ENCODE results near the gene FANCM. TPM values are rescaled to one million over a fixed set of nuclear protein-coding genes. Genes with fewer than 3 reads are reported as not detected.

The FANCM gene
- total RNA-seq, 3 donors from 2014 or later: 8.2 to 17.4 (median 8.5) TPM

- H3K4me1 ChIP-seq: no peaks in the 10 kb centered on the region
- DNase-seq (ENCODE audit: low spot score in 2 of 2): no peak
- H3K4me3 ChIP-seq: no peak overlapping the region
- H3K27me3 ChIP-seq: no peaks in the 10 kb centered on the region
- H3K27ac ChIP-seq: no peak overlapping the region
- TF ChIP-seq CTCF (IDR thresholded peaks at IDR 0.05): no peak
- TF ChIP-seq POLR2A (IDR thresholded peaks at IDR 0.05): no peak
- no peak for TF ChIP-seq POLR2AphosphoS5 (IDR thresholded peaks at IDR 0.05)
- no peaks in the 10 kb centered on the region for H3K9me3 ChIP-seq
- H3K36me3 ChIP-seq: peaks cover 5% of the 10 kb centered on the region
- intact Hi-C loops (cut with DNase I; ENCODE audit: low total_unique reads): no loop called here
These were observed 40.6 kb upstream of the FANCM start for GRCh38 chr14:45095143-45095542.

GRCh38 chr14:45096218-45096617 lies 39.5 kb upstream of the FANCM start:
- Histone ChIP-seq H3K4me3 (no peak overlapping the region), H3K9me3 (no peaks in the 10 kb centered on the region), H3K36me3 (peaks cover 5% of the 10 kb centered on the region), H3K27me3 (no peaks in the 10 kb centered on the region), H3K4me1 (no peaks in the 10 kb centered on the region), H3K27ac (no peak overlapping the region)
- intact Hi-C loops (cut with DNase I; ENCODE audit: low total_unique reads): no loop called here
- no peak for DNase-seq (ENCODE audit: low spot score in 2 of 2)
- TF ChIP-seq POLR2AphosphoS5 (IDR thresholded peaks at IDR 0.05) (no peak), POLR2A (IDR thresholded peaks at IDR 0.05) (no peak), CTCF (IDR thresholded peaks at IDR 0.05) (no peak)

GRCh38 chr14:45103806-45104205 lies 31.9 kb upstream of the FANCM start:
- no peaks in the 10 kb centered on the region for H3K27me3 ChIP-seq
- DNase-seq (ENCODE audit: low spot score in 2 of 2): no peak
- no peaks in the 10 kb centered on the region for H3K9me3 ChIP-seq
- H3K4me1 ChIP-seq: no peaks in the 10 kb centered on the region
- H3K4me3 ChIP-seq: no peak overlapping the region
- no peaks in the 10 kb centered on the region for H3K36me3 ChIP-seq
- no peak overlapping the region for H3K27ac ChIP-seq
- TF ChIP-seq POLR2AphosphoS5 (IDR thresholded peaks at IDR 0.05): no peak
- no peak for TF ChIP-seq CTCF (IDR thresholded peaks at IDR 0.05)
- TF ChIP-seq POLR2A (IDR thresholded peaks at IDR 0.05): no peak
- intact Hi-C loops (cut with DNase I; ENCODE audit: low total_unique reads): no loop called here

GRCh38 chr14:45104561-45104960 lies 31.2 kb upstream of the FANCM start:
- Histone ChIP-seq H3K4me1 (no peaks in the 10 kb centered on the region), H3K27me3 (no peaks in the 10 kb centered on the region), H3K9me3 (no peaks in the 10 kb centered on the region), H3K4me3 (no peak overlapping the region), H3K27ac (no peak overlapping the region), H3K36me3 (no peaks in the 10 kb centered on the region)
- TF ChIP-seq POLR2AphosphoS5 (IDR thresholded peaks at IDR 0.05) (no peak), CTCF (IDR thresholded peaks at IDR 0.05) (no peak), POLR2A (IDR thresholded peaks at IDR 0.05) (no peak)
- intact Hi-C loops (cut with DNase I; ENCODE audit: low total_unique reads): no loop called here
- DNase-seq (ENCODE audit: low spot score in 2 of 2): no peak

GRCh38 chr14:45112896-45113781 lies 22.6 kb upstream of the FANCM start:
- no peaks in the 10 kb centered on the region for H3K4me1 ChIP-seq
- TF ChIP-seq CTCF (IDR thresholded peaks at IDR 0.05) (no peak), POLR2A (IDR thresholded peaks at IDR 0.05) (no peak), POLR2AphosphoS5 (IDR thresholded peaks at IDR 0.05) (no peak)
- no peaks in the 10 kb centered on the region for H3K36me3 ChIP-seq
- no peak for DNase-seq (ENCODE audit: low spot score in 2 of 2)
- H3K9me3 ChIP-seq: no peaks in the 10 kb centered on the region
- no peaks in the 10 kb centered on the region for H3K27me3 ChIP-seq
- intact Hi-C loops (cut with DNase I; ENCODE audit: low total_unique reads): no loop called here
- H3K27ac ChIP-seq: no peak overlapping the region
- no peak overlapping the region for H3K4me3 ChIP-seq

All from breast epithelium (tissue), 4 donors.